ENCODE data around the gene SEZ6. TPM values are rescaled to one million over a fixed set of nuclear protein-coding genes. Genes with fewer than 3 reads are reported as not detected.

SEZ6 gene
- total RNA-seq, 1 donor: not detected

GRCh38 chr17:28908640-28909167 lies 97.1 kb downstream of the SEZ6 start:
- DNase-seq (ENCODE audit: low read depth): peak; percentile 86
- no peak overlapping the region for H3K4me3 ChIP-seq (ENCODE audit: low read depth, low read length)
- TF ChIP-seq CTCF (IDR thresholded peaks at IDR 0.05; ENCODE audit: insufficient read depth, low read depth, low read length): no peak

- no peak for DNase-seq (ENCODE audit: low read depth)
- no peak for TF ChIP-seq CTCF (IDR thresholded peaks at IDR 0.05; ENCODE audit: insufficient read depth, low read depth, low read length)
- H3K4me3 ChIP-seq (ENCODE audit: low read depth, low read length): no peak overlapping the region
Observed at GRCh38 chr17:28907709-28908475, 97.9 kb downstream of the SEZ6 start.

DNA sequence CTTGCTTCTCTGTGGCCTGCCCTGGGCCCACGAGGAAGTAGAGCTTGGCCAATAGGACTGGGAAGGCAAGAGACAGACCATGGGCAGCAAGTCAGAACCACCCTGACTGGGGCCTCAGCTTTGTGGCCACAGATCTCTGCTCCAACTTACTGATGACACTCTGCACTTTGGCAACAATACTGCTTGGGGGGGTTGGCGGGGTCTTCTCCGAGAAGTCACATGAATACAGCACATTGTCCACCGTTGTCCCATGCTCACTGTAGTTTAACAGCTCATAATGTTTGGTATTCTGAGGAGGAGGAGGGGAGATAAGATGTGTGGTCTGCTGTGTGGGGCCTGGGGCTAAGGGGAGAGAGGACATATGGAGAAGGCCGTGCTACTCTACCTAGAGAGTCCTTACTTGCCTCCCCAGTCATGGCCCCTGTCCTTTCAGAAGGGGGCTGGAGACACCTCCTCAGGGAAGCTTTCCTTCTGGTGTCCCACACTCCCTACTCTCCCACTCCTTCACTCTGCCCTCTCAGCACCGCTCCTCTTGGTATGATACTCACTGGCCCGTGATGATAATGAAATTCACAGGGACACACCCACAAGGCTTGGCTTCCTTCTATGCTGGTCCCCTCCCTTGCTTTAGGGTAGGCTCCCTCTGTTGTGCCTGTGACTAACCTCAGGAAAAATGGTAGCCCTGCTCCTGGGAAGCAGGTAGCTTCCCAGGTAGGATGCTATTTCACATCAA lies 99.0 kb downstream of the SEZ6 start:
- H3K4me3 ChIP-seq (ENCODE audit: low read depth, low read length): no peak overlapping the region
- DNase-seq (ENCODE audit: low read depth): no peak
- no peak for TF ChIP-seq CTCF (IDR thresholded peaks at IDR 0.05; ENCODE audit: insufficient read depth, low read depth, low read length)

DNA sequence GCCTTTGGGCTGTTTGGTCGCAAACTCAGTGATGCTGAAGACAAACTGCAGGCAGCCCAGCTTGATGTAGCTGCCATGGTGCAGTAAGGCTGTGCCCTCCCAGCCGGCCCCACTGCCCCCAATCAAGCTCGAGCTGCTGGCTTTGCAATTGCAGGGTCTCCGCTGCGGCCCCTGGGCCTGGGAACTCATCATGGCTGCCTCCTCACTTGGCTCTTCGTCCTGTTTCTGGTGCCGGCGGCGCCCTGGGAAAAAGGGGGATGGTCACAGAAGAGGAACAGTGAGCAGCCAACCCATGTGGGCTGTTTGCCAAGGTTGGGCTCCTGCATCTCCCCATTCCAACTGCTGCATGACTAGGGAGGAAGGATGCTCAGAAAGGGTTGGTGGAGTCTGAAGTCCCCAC lies 99.6 kb downstream of the SEZ6 start:
- no peak overlapping the region for H3K4me3 ChIP-seq (ENCODE audit: low read depth, low read length)
- no peak for TF ChIP-seq CTCF (IDR thresholded peaks at IDR 0.05; ENCODE audit: insufficient read depth, low read depth, low read length)
- DNase-seq (ENCODE audit: low read depth): no peak

Other genes with a start within 250 kb of the SEZ6 start
- 5.5 and 6.9 TPM in 2 replicates for gene FAM222B, start 163.2 kb downstream of the SEZ6 start, total RNA-seq
- gene ERAL1, start 151.0 kb downstream of the SEZ6 start, total RNA-seq: 29.6 and 39.3 TPM in 2 replicates
- 39.6 and 43.6 TPM in 2 replicates for gene FLOT2, start 108.3 kb downstream of the SEZ6 start, total RNA-seq
- 2.6 and 3.5 TPM in 2 replicates for gene DHRS13, start 103.0 kb downstream of the SEZ6 start, total RNA-seq
- gene PHF12, start 54.5 kb downstream of the SEZ6 start, total RNA-seq: 22.5 and 23.2 TPM in 2 replicates
- 1.7 and 2.9 TPM in 2 replicates for gene PIPOX, start 37.1 kb upstream of the SEZ6 start, total RNA-seq
- gene MYO18A, start 174.4 kb upstream of the SEZ6 start, total RNA-seq: 59.6 and 61.2 TPM in 2 replicates
- gene CRYBA1, start 240.8 kb upstream of the SEZ6 start, total RNA-seq: 0.43 TPM in 1 of 2 replicates, not detected in the other

Measured in fibroblast of villous mesenchyme (primary cell).